Spinal cord (tissue), 10 donors: ENCODE results near the gene STARD7. TPM values are rescaled to one million over a fixed set of nuclear protein-coding genes. Genes with fewer than 3 reads are reported as not detected.
"Not testable (repeated sequence)": the region's sequence is repeated elsewhere in the genome, so short reads cannot be mapped to it uniquely, and the experiment has no call there.

Experiments used
- DNase-seq, 6 donors: peaks; one replicate each; pipeline versions ENCODE4 v3.0.0 to v3.0.0-alpha.2; 2013 to 2015; ENCODE audit warnings: low spot score in 6 of 6, low read depth in 4 of 6
- H3K27ac ChIP-seq: one replicate; pipeline ENCODE4 v1.5.1; 2013; ENCODE audit warnings: low read depth, low read length, control low read depth
- H3K27me3 ChIP-seq: one replicate; pipeline ENCODE4 v1.6.1; 2013; ENCODE audit warnings: low read length; ENCODE audit not compliant: control insufficient read depth, insufficient read depth
- H3K36me3 ChIP-seq: one replicate; pipeline ENCODE4 v1.6.1; 2013; ENCODE audit warnings: low read length; ENCODE audit not compliant: control insufficient read depth, insufficient read depth
- H3K4me1 ChIP-seq: one replicate; pipeline ENCODE4 v1.6.1; 2013; ENCODE audit warnings: low read length; ENCODE audit not compliant: control insufficient read depth, insufficient read depth
- H3K4me3 ChIP-seq: one replicate; pipeline ENCODE4 v1.5.1; 2013; ENCODE audit warnings: low read depth, low read length, control low read depth
- H3K9me3 ChIP-seq: one replicate; pipeline ENCODE4 v1.6.1; 2013; ENCODE audit warnings: low read length; ENCODE audit not compliant: control insufficient read depth, insufficient read depth
- WGBS: methylation state at CpG from one replicate; pipeline ENCODE4 v1.1.5; 2013; ENCODE audit warnings: missing lambda C conversion rate; ENCODE audit not compliant: insufficient coverage; 5-methylcytosine and 5-hydroxymethylcytosine counted together
- polyA plus RNA-seq, 2 donors: library from polyadenylated mRNA; unstranded; fragments of 120-200 nt; gene quantifications; one replicate each; pipeline ENCODE4 v1.2.1, GENCODE V29; 2013; ENCODE audit not compliant: insufficient read length in 2 of 2
- total RNA-seq, 2 donors: library from RNA; depleted of rRNA in 1 of 2; stranded (reverse); fragments of 120-200 nt in 1 of 2; fragments of >200 nt in 1 of 2; gene quantifications; one replicate each; pipeline versions ENCODE4 v1.2.3 to v1.2.4, GENCODE V29; 2013 to 2014
- donor health status: healthy.

The STARD7 gene
- total and polyA plus RNA-seq, 4 donors = 133 to 162 (median 147) TPM

GRCh38 chr2:96146153-96146880 lies 62.3 kb downstream of the STARD7 start:
- Histone ChIP-seq H3K4me1 (peaks cover 49% of the 10 kb centered on the region), H3K9me3 (no peaks in the 10 kb centered on the region), H3K36me3 (peaks cover 10% of the 10 kb centered on the region), H3K4me3 (no peak overlapping the region), H3K27me3 (peaks cover 29% of the 10 kb centered on the region), H3K27ac (no peak overlapping the region)
- DNase-seq = no peak
- 80% methylated on average over 13 of the region's 20 CpGs for WGBS

GRCh38 chr2:96145848-96146152 lies 62.8 kb downstream of the STARD7 start:
- Histone ChIP-seq H3K27me3 (peaks cover 29% of the 10 kb centered on the region), H3K4me3 (no peak overlapping the region), H3K36me3 (peaks cover 10% of the 10 kb centered on the region), H3K9me3 (no peaks in the 10 kb centered on the region), H3K4me1 (peaks cover 49% of the 10 kb centered on the region), H3K27ac (no peak overlapping the region)
- WGBS = 71% methylated on average over 2 of the region's 3 CpGs
- DNase-seq = no peak

- peak within 1 kb of the TSS; percentile 37 for H3K4me3 ChIP-seq
- DNase-seq = peak in 4 of 6 donors; percentile 46 to 89 (median 69)
- peaks cover 10% of the 10 kb centered on the region for H3K36me3 ChIP-seq
- peaks cover 49% of the 10 kb centered on the region for H3K4me1 ChIP-seq
- 2% methylated on average over 90 of the region's 94 CpGs for WGBS
- H3K27ac ChIP-seq = no peak within 1 kb of the TSS
- no peaks in the 10 kb centered on the region for H3K9me3 ChIP-seq
- H3K27me3 ChIP-seq = peaks cover 29% of the 10 kb centered on the region
Measured at GRCh38 chr2:96145036-96145847, 63.4 kb downstream of the STARD7 start, which contains the start of gene DUSP2. DUSP2 (minus strand) TSS chr2:96145440; CDS start chr2:96145354, 86 bp downstream.

GRCh38 chr2:96144481-96145035 lies 64.1 kb downstream of the STARD7 start:
- H3K9me3 ChIP-seq = no peaks in the 10 kb centered on the region
- WGBS = 3% methylated on average over 29 of the region's 35 CpGs
- DNase-seq = peak in 1 of 6 donors; percentile 61

GRCh38 chr2:96143848-96144480 lies 64.7 kb downstream of the STARD7 start:
- peaks cover 10% of the 10 kb centered on the region for H3K36me3 ChIP-seq
- peak overlapping the region; percentile 37 for H3K4me3 ChIP-seq
- no peaks in the 10 kb centered on the region for H3K9me3 ChIP-seq
- 73% methylated on average over 21 of the region's 23 CpGs for WGBS
- no peak overlapping the region for H3K27ac ChIP-seq
- peak in 1 of 6 donors; percentile 15 for DNase-seq
- peaks cover 48% of the 10 kb centered on the region for H3K4me1 ChIP-seq
- H3K27me3 ChIP-seq = peaks cover 28% of the 10 kb centered on the region

More at GRCh38 chr2:96144481-96145035, 64.1 kb downstream of the STARD7 start:
- H3K27ac ChIP-seq = no peak overlapping the region
- peaks cover 29% of the 10 kb centered on the region for H3K27me3 ChIP-seq
- peaks cover 10% of the 10 kb centered on the region for H3K36me3 ChIP-seq
- peaks cover 49% of the 10 kb centered on the region for H3K4me1 ChIP-seq
- peak overlapping the region; percentile 37 for H3K4me3 ChIP-seq

- WGBS = 84% methylated on average over 7 of the region's 10 CpGs
- Histone ChIP-seq H3K36me3 (peaks cover 10% of the 10 kb centered on the region), H3K27me3 (peaks cover 22% of the 10 kb centered on the region)
Measured at GRCh38 chr2:96143231-96143847, 65.3 kb downstream of the STARD7 start.

GRCh38 chr2:96142217-96143113 lies 66.2 kb downstream of the STARD7 start:
- no peak for DNase-seq
- H3K4me1 ChIP-seq = peaks cover 33% of the 10 kb centered on the region
- H3K27me3 ChIP-seq = peaks cover 17% of the 10 kb centered on the region
- H3K36me3 ChIP-seq = peaks cover 10% of the 10 kb centered on the region
- 83% methylated on average over 24 of the region's 26 CpGs for WGBS
- no peak overlapping the region for H3K27ac ChIP-seq
- H3K9me3 ChIP-seq = no peaks in the 10 kb centered on the region
- H3K4me3 ChIP-seq = no peak overlapping the region

More at GRCh38 chr2:96143231-96143847, 65.3 kb downstream of the STARD7 start:
- no peak for DNase-seq
- Histone ChIP-seq H3K9me3 (no peaks in the 10 kb centered on the region), H3K4me1 (peaks cover 42% of the 10 kb centered on the region), H3K4me3 (no peak overlapping the region), H3K27ac (no peak overlapping the region)

GRCh38 chr2:96141624-96141967 lies 67.0 kb downstream of the STARD7 start:
- H3K27ac ChIP-seq, H3K9me3 ChIP-seq, H3K4me3 ChIP-seq, DNase-seq, H3K36me3 ChIP-seq: not testable (repeated sequence)
- H3K27me3 ChIP-seq = peaks cover 14% of the 10 kb centered on the region
- 100% methylated on average over 1 of the region's 5 CpGs for WGBS
- peaks cover 27% of the 10 kb centered on the region for H3K4me1 ChIP-seq
